Keratinocyte (primary cell): Measurements from ENCODE around the gene PRAF2. TPM values are rescaled to one million over a fixed set of nuclear protein-coding genes. Genes with fewer than 3 reads are reported as not detected.
A peak's percentile ranks its signal among the peaks of the same experiment; 100 is the strongest.

ENCODE experiments used
- DNase-seq: peaks from one replicate; pipeline ENCODE4 v3.0.0-alpha.2; 2011; ENCODE audit warnings: low read depth, missing footprints, low spot score
- FAIRE-seq: peaks from 2 replicates; lab custom pipeline; 2011; peaks lifted over from hg19 to GRCh38; lab: Jason Lieb, UNC
- H2AFZ ChIP-seq: 2 replicates; pipeline ENCODE4 v1.6.0; 2012; ENCODE audit warnings: low read length, control low read depth, inconsistent platforms; ENCODE audit not compliant: control insufficient read depth
- H3K27ac ChIP-seq: 2 replicates; pipeline ENCODE4 v1.5.1; 2011; ENCODE audit warnings: low read length; ENCODE audit not compliant: control insufficient read depth, insufficient read depth
- H3K27me3 ChIP-seq: 3 replicates; pipeline ENCODE4 v1.6.0; 2011; ENCODE audit warnings: low read length; ENCODE audit not compliant: control insufficient read depth, insufficient read depth; ENCODE audit errors: extremely low read depth
- H3K36me3 ChIP-seq, 2 experiments: 2 replicates in 1 of 2; 3 replicates in 1 of 2; pipeline ENCODE4 v1.5.1; 2011; ENCODE audit warnings: low read length in 2 of 2, mild to moderate bottlenecking in 1 of 2; ENCODE audit not compliant: control insufficient read depth in 2 of 2, insufficient read depth in 2 of 2; ENCODE audit errors: extremely low read depth in 1 of 2
- H3K4me1 ChIP-seq: 3 replicates; pipeline ENCODE4 v1.5.1; 2011; ENCODE audit warnings: low read length; ENCODE audit not compliant: control insufficient read depth, insufficient read depth; ENCODE audit errors: extremely low read depth
- H3K4me2 ChIP-seq: 3 replicates; pipeline ENCODE4 v1.6.0; 2011; ENCODE audit warnings: low read depth, low read length; ENCODE audit not compliant: control insufficient read depth, insufficient read depth; ENCODE audit errors: extremely low read depth
- H3K4me3 ChIP-seq, 3 experiments: fragments of 200-600 bp in 1 of 3; sonication (generic) in 1 of 3; 2 replicates in 2 of 3; 3 replicates in 1 of 3; pipeline ENCODE4 v1.5.1; 2011 to 2016; ENCODE audit warnings: low read length in 3 of 3, mild to moderate bottlenecking in 3 of 3, control low read depth in 2 of 3, inconsistent platforms in 1 of 3, low read depth in 1 of 3, mixed read lengths in 1 of 3, mixed run types in 1 of 3, moderate library complexity in 1 of 3; ENCODE audit not compliant: control insufficient read depth in 2 of 3, insufficient read depth in 2 of 3; ENCODE audit errors: extremely low read depth in 1 of 3
- H3K79me2 ChIP-seq: 2 replicates; pipeline ENCODE4 v1.6.0; 2012; ENCODE audit warnings: low read length; ENCODE audit not compliant: control insufficient read depth, insufficient read depth
- H3K9ac ChIP-seq: 3 replicates; pipeline ENCODE4 v1.6.0; 2011; ENCODE audit warnings: low read length; ENCODE audit not compliant: control insufficient read depth, insufficient read depth; ENCODE audit errors: extremely low read depth
- H3K9me1 ChIP-seq: 3 replicates; pipeline ENCODE4 v1.6.0; 2011; ENCODE audit warnings: low read length; ENCODE audit not compliant: control insufficient read depth, insufficient read depth; ENCODE audit errors: extremely low read depth
- H3K9me3 ChIP-seq: 2 replicates; pipeline ENCODE4 v1.5.1; 2012; ENCODE audit warnings: low read depth, low read length; ENCODE audit not compliant: control insufficient read depth
- H4K20me1 ChIP-seq: 3 replicates; pipeline ENCODE4 v1.6.0; 2011; ENCODE audit warnings: low read length; ENCODE audit not compliant: control insufficient read depth, insufficient read depth; ENCODE audit errors: extremely low read depth
- CTCF ChIP-seq, 3 experiments: IDR thresholded peaks in 1 of 3; conservative IDR thresholded peaks in 1 of 3; optimal IDR thresholded peaks in 1 of 3; 2 replicates in 2 of 3; 3 replicates in 1 of 3; pipeline versions ENCODE3 to v1.5.1; 2011; ENCODE audit warnings: low read length in 3 of 3, mild to moderate bottlenecking in 3 of 3, moderate library complexity in 2 of 3, control low read depth in 1 of 3, inconsistent platforms in 1 of 3; ENCODE audit not compliant: insufficient read depth in 2 of 3; ENCODE audit errors: extremely low read depth in 1 of 3
- EZH2 ChIP-seq: IDR thresholded peaks from one replicate; pipeline ENCODE4 v1.6.1; 2012; ENCODE audit warnings: inconsistent platforms, mild to moderate bottlenecking, low read length, moderate library complexity
- dilution Hi-C: fragments of 300-500 bp; cut with MboI; formaldehyde crosslinking; loops from one replicate; pipeline ENCODE4 v1.7.0; 2020; ENCODE audit warnings: low sequenced_read_pairs; ENCODE audit not compliant: extremely low pct_ligation_motif_present
- polyA plus RNA-seq, 5 experiments: library from polyadenylated mRNA; depleted of rRNA in 3 of 5; stranded (reverse) in 3 of 5; stranded (forward) in 1 of 5; unstranded in 1 of 5; fragments of >200 nt; gene quantifications; 1 replicate in 1 of 5; 2 replicates in 3 of 5; 3 replicates in 1 of 5; pipeline versions ENCODE4 v1.2.1 to v1.2.3, GENCODE V29; 2011 to 2012; ENCODE audit warnings: missing spikeins in 2 of 5, low read depth in 1 of 5, low replicate concordance in 1 of 5

The PRAF2 gene
- polyA plus RNA-seq, 1 donor (not counting 4 experiments of a cell fraction or from before 2014, with no cell fraction given): 6.9 TPM

- no peak overlapping the region for H2AFZ ChIP-seq
- H3K9ac ChIP-seq: no peak overlapping the region
Measured at GRCh38 chrX:49054073-49054762, 19.6 kb downstream of the PRAF2 start.

GRCh38 chrX:49053223-49054072 is 20.4 kb downstream of the PRAF2 start:
- TF ChIP-seq EZH2: no peak
- TF ChIP-seq CTCF (optimal IDR thresholded peaks at IDR 0.05 in 1 of 3, IDR thresholded peaks at IDR 0.05 in 1 of 3, conservative IDR thresholded peaks at IDR 0.05 in 1 of 3; ENCODE audit: extremely low read depth in 1 of 3, insufficient read depth in 2 of 3, low read length in 3 of 3): no peak
- no peak for FAIRE-seq

More at GRCh38 chrX:49054073-49054762, 19.6 kb downstream of the PRAF2 start:
- no peaks in the 10 kb centered on the region for H3K9me1 ChIP-seq
- DNase-seq: no peak
- H3K36me3 ChIP-seq: no peaks in the 10 kb centered on the region
- peak overlapping the region; percentile 19 to 50 (median 25) for H3K4me3 ChIP-seq
- H3K27ac ChIP-seq: no peak overlapping the region
- no peak for FAIRE-seq
- H3K27me3 ChIP-seq: no peaks in the 10 kb centered on the region
- no peaks in the 10 kb centered on the region for H3K9me3 ChIP-seq
- peak overlapping the region; percentile 30 for H3K4me2 ChIP-seq
- H4K20me1 ChIP-seq: no peaks in the 10 kb centered on the region
- H3K79me2 ChIP-seq: no peaks in the 10 kb centered on the region
- H3K4me1 ChIP-seq: peaks cover 2% of the 10 kb centered on the region
- dilution Hi-C loops: no loop called here
- TF ChIP-seq CTCF (optimal IDR thresholded peaks at IDR 0.05 in 1 of 3, IDR thresholded peaks at IDR 0.05 in 1 of 3, conservative IDR thresholded peaks at IDR 0.05 in 1 of 3; ENCODE audit: extremely low read depth in 1 of 3, insufficient read depth in 2 of 3, low read length in 3 of 3): no peak
- TF ChIP-seq EZH2: no peak

More at GRCh38 chrX:49053223-49054072, 20.4 kb downstream of the PRAF2 start:
- Histone ChIP-seq H3K9me1 (no peaks in the 10 kb centered on the region), H3K36me3 (no peaks in the 10 kb centered on the region), H3K4me2 (peak overlapping the region; percentile 45), H3K4me1 (peaks cover 2% of the 10 kb centered on the region), H3K27ac (no peak overlapping the region), H3K79me2 (no peaks in the 10 kb centered on the region), H2AFZ (peak overlapping the region; percentile 47), H4K20me1 (no peaks in the 10 kb centered on the region), H3K9me3 (no peaks in the 10 kb centered on the region), H3K27me3 (no peaks in the 10 kb centered on the region), H3K4me3 (peak overlapping the region; percentile 19 to 50 (median 25)), H3K9ac (peak overlapping the region; percentile 22)
- no peak for DNase-seq
- dilution Hi-C loops: no loop called here
